Stimulated activated CD8-positive, alpha-beta memory T cell treated with anti-CD3 and anti-CD28 coated beads, Interleukin-2, amount 100 ng/mL, for 1 hour (primary cell): ENCODE results near the gene HHLA2.
"Not testable (repeated sequence)": the region's sequence is repeated elsewhere in the genome, so short reads cannot be mapped to it uniquely, and the experiment has no call there.

Experiments used
- DNase-seq, 2 donors: peaks; one replicate each; pipeline ENCODE4 v3.0.0-alpha.2; 2020; ENCODE audit warnings: low read depth in 2 of 2

The HHLA2 gene

GRCh38 chr3:108342837-108343486 lies 46.6 kb downstream of the HHLA2 start:
- no peak for DNase-seq

DNA sequence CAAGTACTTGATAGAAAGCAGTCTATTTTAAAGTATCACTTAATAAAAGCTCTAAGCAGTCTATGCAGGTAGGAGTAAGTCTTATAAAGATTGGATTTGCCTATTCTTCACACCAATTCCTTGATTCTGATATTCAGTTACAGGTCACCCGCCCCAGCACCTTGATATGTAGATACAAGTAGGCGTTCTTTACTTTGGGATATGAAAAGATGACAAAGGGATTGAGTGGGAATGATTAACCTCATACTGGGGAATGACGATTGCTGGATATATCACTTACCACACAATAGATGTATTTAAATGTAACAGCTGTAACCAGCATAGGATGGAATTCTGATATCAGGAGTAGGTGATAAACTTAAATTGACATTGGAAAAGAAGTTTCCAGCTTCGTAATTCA lies 47.1 kb downstream of the HHLA2 start:
- no peak for DNase-seq

- no peak for DNase-seq
Observed at GRCh38 chr3:108345492-108346205, 49.3 kb downstream of the HHLA2 start.

DNA sequence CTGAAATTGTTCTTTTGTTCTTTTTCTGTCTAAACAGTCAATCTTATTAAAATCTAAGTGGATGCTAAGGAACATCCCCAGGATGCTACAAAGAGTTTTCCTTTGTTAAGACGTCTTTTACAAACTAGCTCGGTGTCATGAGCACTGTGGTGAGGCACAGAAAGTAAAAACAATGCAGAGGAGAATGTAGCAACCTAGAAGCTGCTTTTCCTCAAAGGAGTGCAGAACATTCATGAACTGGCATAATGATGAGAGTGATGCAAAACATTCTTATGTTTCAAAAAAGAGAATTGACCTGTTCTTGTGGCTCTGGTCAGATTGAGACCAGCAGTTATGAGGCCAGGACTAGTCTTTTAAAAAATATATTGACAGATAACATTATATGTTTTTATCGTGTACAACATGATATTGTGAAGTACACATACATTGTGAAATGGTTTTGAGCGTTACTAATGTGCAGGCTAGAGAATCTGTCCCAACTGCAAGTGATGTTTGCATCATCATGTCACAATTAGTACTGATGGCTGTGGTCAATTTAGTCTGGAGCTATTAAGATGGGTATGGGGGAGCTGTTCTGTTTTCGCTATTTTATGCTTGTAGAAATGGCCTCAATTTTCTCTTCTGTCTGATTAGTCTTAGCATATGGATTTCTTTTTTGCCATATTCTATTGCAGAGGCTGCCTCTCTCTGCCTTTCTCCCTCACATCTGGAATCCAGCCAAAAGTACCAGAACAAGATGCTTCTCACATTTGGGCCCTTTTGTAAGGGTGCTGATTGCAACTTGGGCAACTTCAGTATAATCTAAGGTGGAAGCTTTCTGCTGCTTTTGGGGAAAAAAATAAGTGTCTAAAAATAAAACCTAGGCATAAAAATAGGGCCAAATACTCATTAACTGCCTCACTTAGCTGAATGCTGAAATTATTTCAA lies 50.2 kb downstream of the HHLA2 start:
- no peak for DNase-seq

DNA sequence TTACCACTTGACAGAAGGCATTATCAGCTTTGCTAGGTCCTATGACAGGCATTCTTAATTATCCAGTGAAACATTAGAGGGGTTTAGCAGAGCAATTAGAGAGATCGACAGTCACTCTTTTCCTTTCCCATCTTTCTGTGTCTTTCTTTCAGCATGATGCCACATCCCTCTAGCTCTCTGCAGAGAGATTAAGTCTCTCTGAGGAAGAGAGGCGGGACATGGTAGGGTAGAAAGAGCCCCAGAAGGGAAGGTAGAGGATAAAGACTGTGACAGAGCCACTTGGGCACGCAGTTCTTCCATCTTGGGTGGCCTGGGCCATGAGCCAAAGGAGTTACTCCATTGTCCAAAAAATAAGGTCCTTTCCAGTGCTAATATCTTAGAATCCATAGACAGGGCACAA lies 55.8 kb downstream of the HHLA2 start:
- DNase-seq, result no peak

GRCh38 chr3:108354562-108354961 lies 58.2 kb downstream of the HHLA2 start:
- DNase-seq, result no peak

DNA sequence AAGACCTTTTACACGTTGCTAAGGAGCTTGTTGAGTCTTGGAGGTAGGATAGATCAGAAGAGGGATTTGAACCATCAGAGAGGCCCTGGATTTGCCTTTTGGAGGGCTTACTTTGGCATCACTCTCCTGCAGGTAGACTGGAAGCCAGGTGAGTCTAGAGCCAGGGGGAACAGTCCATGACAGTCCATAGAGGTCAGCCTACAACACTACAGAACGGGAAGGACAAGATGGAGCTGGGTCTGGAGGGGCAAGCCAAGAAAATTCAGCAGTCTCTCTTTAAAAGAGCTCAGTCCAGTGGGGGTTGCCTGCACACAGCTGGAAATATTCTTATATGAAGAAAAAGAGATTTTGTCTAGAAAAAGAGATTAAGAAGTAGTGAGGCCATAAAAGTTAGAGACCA lies 60.7 kb downstream of the HHLA2 start:
- no peak for DNase-seq

- DNase-seq, result no peak
Observed at GRCh38 chr3:108359011-108359410, 62.7 kb downstream of the HHLA2 start.

DNA sequence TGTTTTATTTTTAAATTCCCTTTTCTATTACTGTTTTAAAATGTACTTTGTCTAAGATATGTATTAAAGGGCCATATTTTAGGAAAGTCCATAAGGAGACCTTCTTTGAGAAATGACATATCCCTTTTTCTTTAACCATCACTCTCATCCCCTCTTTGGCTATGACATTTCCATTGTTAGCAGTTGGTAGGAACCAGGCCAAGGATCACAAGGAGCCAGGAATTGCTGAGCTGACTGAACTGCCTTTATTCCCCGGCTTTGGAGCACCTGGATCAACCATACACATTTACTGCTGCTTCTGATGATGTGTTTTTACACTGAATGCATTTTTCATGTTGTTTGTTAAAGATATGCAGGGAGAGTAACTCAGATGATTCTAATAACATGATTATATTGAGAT lies 79.7 kb downstream of the HHLA2 start:
- no peak for DNase-seq

DNA sequence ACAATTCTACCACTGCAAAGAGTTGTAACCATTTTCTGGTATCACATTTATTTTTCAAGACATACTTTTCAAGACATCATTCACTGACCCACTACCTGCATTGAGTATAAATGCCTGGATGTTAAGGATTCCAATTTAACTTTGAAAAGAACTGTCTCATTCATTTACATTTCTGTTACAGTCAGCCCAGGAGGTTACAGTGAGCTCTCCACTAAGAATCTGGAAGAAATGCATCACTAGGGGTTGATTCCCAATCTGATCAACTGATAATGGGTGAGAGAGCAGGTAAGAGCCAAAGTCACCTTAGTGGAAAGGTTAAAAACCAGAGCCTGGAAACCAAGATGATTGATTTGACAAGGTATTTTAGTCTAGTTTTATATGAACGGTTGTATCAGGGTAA lies 81.0 kb downstream of the HHLA2 start:
- no peak for DNase-seq

DNA sequence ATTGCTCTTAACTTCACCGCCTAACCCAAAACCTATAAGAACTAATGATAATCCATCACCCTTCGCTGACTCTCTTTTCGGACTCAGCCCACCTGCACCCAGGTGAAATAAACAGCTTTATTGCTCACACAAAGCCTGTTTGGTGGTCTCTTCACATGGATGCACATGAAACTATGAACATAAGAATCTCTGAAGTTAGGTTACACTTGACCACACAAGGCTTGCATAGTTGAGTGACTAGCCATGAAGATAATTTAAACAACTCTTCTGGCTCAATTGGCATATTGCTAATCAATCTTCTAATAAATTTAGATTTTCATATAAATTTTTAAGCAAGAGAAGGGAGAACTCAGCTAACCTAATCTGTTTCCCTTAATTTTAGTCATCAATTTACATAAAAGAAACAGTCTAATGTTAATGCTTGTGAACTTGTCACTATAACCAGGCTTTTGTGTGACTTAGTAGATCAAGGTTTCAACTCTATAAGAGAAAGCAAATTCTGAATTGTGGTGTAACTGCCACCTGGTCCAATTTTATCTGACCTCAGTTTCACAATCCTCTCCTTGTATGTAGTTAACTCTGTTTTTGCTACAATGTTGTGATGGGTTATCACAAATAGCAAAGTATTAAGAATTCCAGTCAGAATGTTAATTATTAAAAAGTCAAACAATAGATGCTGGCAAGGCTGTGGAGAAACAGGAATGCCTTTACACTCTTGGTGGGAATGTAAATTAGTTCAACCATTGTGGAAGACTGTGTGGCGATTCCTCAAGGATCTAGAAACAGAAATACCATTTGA lies 82.0 kb downstream of the HHLA2 start:
- DNase-seq, result no peak

- not testable (repeated sequence) for DNase-seq
Observed at GRCh38 chr3:108378952-108379342, 82.6 kb downstream of the HHLA2 start.

DNA sequence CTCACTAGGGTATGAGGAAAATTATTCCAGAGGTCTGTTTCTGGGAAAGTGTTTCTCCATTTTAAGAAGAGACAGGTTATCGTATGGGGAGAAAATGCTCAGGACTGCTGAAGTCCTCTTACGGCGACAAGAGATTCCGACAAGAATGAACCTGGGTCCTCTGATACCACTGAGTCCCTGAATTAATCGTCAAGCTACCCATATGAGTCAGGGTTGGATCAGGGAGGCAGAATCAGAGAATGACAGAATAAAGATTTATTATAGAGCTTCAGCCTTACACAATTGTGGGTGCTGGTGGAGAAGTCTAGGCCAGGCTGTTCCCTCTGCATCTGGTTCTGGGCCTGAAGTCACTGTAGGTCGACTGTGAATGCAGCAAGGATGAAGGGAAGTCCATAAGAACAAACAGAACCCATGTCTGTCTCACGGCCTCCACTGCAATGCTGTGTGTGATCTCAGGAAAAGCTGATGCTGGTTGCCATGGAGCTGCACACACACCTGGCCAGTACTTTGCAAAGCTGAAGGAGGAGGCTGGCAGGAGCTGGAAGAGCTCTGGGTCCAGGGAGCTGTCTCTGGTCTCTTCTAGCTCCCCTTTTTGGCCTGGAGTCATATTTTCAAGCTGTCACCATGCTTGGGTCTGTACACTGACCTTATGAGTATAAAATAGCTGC lies 83.9 kb downstream of the HHLA2 start:
- DNase-seq, result no peak

GRCh38 chr3:108381529-108382140 lies 85.3 kb downstream of the HHLA2 start:
- no peak for DNase-seq

- no peak for DNase-seq
Observed at GRCh38 chr3:108383306-108383705, 87.0 kb downstream of the HHLA2 start.

DNA sequence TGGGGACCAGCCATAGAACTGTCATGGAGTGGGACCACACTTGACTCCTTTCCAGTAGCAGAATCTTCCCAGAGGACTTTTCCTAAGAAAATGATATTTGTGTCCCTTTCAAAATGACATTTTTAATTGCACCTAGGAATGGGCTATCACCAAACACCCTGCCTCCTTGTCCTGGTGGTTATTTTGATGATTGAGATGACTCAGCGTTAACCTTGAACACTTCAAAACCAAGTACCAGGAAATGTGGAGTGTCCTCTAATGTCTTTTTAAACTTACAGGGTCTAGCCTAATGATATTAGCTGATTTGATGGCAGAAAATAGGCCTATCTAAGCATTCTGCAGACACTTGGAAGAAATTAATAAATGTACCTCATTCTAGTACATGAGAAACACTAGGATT lies 90.7 kb downstream of the HHLA2 start:
- no peak for DNase-seq

GRCh38 chr3:108388136-108389132 lies 92.1 kb downstream of the HHLA2 start:
- DNase-seq, result no peak

- DNase-seq, result no peak
Observed at GRCh38 chr3:108389372-108389771, 93.0 kb downstream of the HHLA2 start.

GRCh38 chr3:108391917-108392593 lies 95.7 kb downstream of the HHLA2 start:
- DNase-seq, result no peak
